Measurements from ENCODE around the gene LINGO1.

LINGO1 gene

GRCh38 chr15:77632534-77633133 is at the start of gene LINGO1:
Gene LINGO1, minus strand, starts transcription at chr15:77632912. Its CDS starts 597 bp downstream, at chr15:77632315.
- DNase-seq (ENCODE audit: low read depth in 2 of 2): no peak

GRCh38 chr15:77681362-77681761 is 48.6 kb upstream of the LINGO1 start:
- DNase-seq (ENCODE audit: low read depth in 2 of 2): no peak

- DNase-seq (ENCODE audit: low read depth in 2 of 2): no peak
Observed at GRCh38 chr15:77676569-77677375, 44.1 kb upstream of the LINGO1 start.

- DNase-seq (ENCODE audit: low read depth in 2 of 2): no peak
Observed at GRCh38 chr15:77675806-77676415, 43.2 kb upstream of the LINGO1 start.

- no peak for DNase-seq (ENCODE audit: low read depth in 2 of 2)
Observed at GRCh38 chr15:77674327-77674726, 41.6 kb upstream of the LINGO1 start.

- no peak for DNase-seq (ENCODE audit: low read depth in 2 of 2)
Observed at GRCh38 chr15:77673866-77674265, 41.2 kb upstream of the LINGO1 start.

GRCh38 chr15:77672135-77672534 is 39.4 kb upstream of the LINGO1 start:
- DNase-seq (ENCODE audit: low read depth in 2 of 2): no peak

GRCh38 chr15:77671362-77672056 is 38.8 kb upstream of the LINGO1 start:
- DNase-seq (ENCODE audit: low read depth in 2 of 2): no peak

- DNase-seq (ENCODE audit: low read depth in 2 of 2): no peak
Observed at GRCh38 chr15:77670558-77671361, 38.0 kb upstream of the LINGO1 start.

- DNase-seq (ENCODE audit: low read depth in 2 of 2): no peak
Observed at GRCh38 chr15:77669896-77670295, 37.2 kb upstream of the LINGO1 start.

GRCh38 chr15:77667338-77668234 is 34.9 kb upstream of the LINGO1 start:
- no peak for DNase-seq (ENCODE audit: low read depth in 2 of 2)

- no peak for DNase-seq (ENCODE audit: low read depth in 2 of 2)
Observed at GRCh38 chr15:77666296-77666660, 33.6 kb upstream of the LINGO1 start.

GRCh38 chr15:77665530-77666295 is 33.0 kb upstream of the LINGO1 start:
- DNase-seq (ENCODE audit: low read depth in 2 of 2): no peak

GRCh38 chr15:77664428-77664827 is 31.7 kb upstream of the LINGO1 start:
- no peak for DNase-seq (ENCODE audit: low read depth in 2 of 2)

GRCh38 chr15:77663256-77663655 is 30.5 kb upstream of the LINGO1 start:
- DNase-seq (ENCODE audit: low read depth in 2 of 2): no peak

- peak; percentile 9 to 44 for DNase-seq (ENCODE audit: low read depth in 2 of 2)
Observed at GRCh38 chr15:77659350-77660321, 26.9 kb upstream of the LINGO1 start.

GRCh38 chr15:77658304-77658703 is 25.6 kb upstream of the LINGO1 start:
- DNase-seq (ENCODE audit: low read depth in 2 of 2): no peak

GRCh38 chr15:77657634-77658238 is 25.0 kb upstream of the LINGO1 start:
- DNase-seq (ENCODE audit: low read depth in 2 of 2): no peak

Measured in stimulated activated CD8-positive, alpha-beta memory T cell treated with anti-CD3 and anti-CD28 coated beads, Interleukin-2, amount 100 ng/mL, for 48 hours (primary cell).